PC-3 (cell line): ENCODE data around the gene JAK2. TPM values are rescaled to one million over a fixed set of nuclear protein-coding genes. Genes with fewer than 3 reads are reported as not detected.
"Not testable (repeated sequence)": the region's sequence is repeated elsewhere in the genome, so short reads cannot be mapped to it uniquely, and the experiment has no call there.

ENCODE experiments used
- ATAC-seq: fragments of 200-7000 bp; cut with Tn5 transposase; 2 replicates; pipeline ENCODE4 v1.9.1; 2020; ENCODE audit warnings: mild to moderate bottlenecking, moderate library complexity
- BruUV-seq: library from RNA; stranded (reverse); fragments of 400-500 nt; replicated peaks from 2 replicates; lab custom pipeline; 2021; lab: Mats Ljungman, UMichigan
- CTCF ChIA-PET: fragments of 300-600 bp; sonication (Branson Sonifier 250); formaldehyde crosslinking; loops from one replicate; lab custom pipeline; 2022; ENCODE audit warnings: antibody characterized with exemption; lab: Charles Lee
- POLR2A ChIA-PET: fragments of 300-600 bp; sonication (Branson Sonifier 250); formaldehyde crosslinking; loops from one replicate; lab custom pipeline; 2022; ENCODE audit warnings: antibody characterized with exemption; ENCODE audit not compliant: unreplicated experiment; lab: Charles Lee
- DNase-seq: peaks from one replicate; pipeline ENCODE4 v3.0.0-alpha.2; 2015
- H2AFZ ChIP-seq: fragments of 300-600 bp; sonication (generic); 2 replicates; pipeline ENCODE4 v1.6.0; 2016; ENCODE audit warnings: antibody characterized with exemption, low read length
- H3F3A ChIP-seq: fragments of 300-600 bp; sonication (generic); one replicate; pipeline ENCODE4 v1.6.0; 2017; ENCODE audit warnings: antibody characterized with exemption, low read length, control low read depth, mild to moderate bottlenecking; ENCODE audit not compliant: unreplicated experiment
- H3K27ac ChIP-seq: fragments of 300-600 bp; sonication (generic); 2 replicates; pipeline ENCODE4 v1.5.1; 2016; ENCODE audit warnings: mild to moderate bottlenecking, low read length
- H3K27me3 ChIP-seq: fragments of 300-600 bp; sonication (generic); 2 replicates; pipeline ENCODE4 v1.6.1; 2016; ENCODE audit warnings: low read length, mixed read lengths
- H3K36me3 ChIP-seq: fragments of 300-600 bp; sonication (generic); 2 replicates; pipeline ENCODE4 v1.6.1; 2016; ENCODE audit warnings: low read depth, mixed run types, low read length, mixed read lengths
- H3K4me1 ChIP-seq: fragments of 300-600 bp; sonication (generic); 2 replicates; pipeline ENCODE4 v1.5.1; 2016; ENCODE audit warnings: low read length; ENCODE audit not compliant: insufficient read depth
- H3K4me2 ChIP-seq: fragments of 300-600 bp; sonication (generic); 2 replicates; pipeline ENCODE4 v1.6.0; 2016; ENCODE audit warnings: low read length
- H3K4me3 ChIP-seq: fragments of 300-600 bp; sonication (generic); 2 replicates; pipeline ENCODE4 v1.5.1; 2016; ENCODE audit warnings: mild to moderate bottlenecking, low read length, mixed read lengths
- H3K79me2 ChIP-seq: fragments of 300-600 bp; sonication (generic); 2 replicates; pipeline ENCODE4 v1.6.1; 2017; ENCODE audit warnings: low read length, mixed read lengths
- H3K9ac ChIP-seq: fragments of 300-600 bp; sonication (generic); 2 replicates; pipeline ENCODE4 v1.6.0; 2016; ENCODE audit warnings: mild to moderate bottlenecking, low read length
- H3K9me2 ChIP-seq: fragments of 300-600 bp; sonication (generic); replicated peaks from 2 replicates; pipeline ENCODE4 v1.6.1; 2016; ENCODE audit warnings: mixed run types, low read length, mixed read lengths
- H3K9me3 ChIP-seq: fragments of 300-600 bp; sonication (generic); 2 replicates; pipeline ENCODE4 v1.6.1; 2016; ENCODE audit warnings: low read length, mixed read lengths
- H4K20me1 ChIP-seq: fragments of 300-600 bp; sonication (generic); 2 replicates; pipeline ENCODE4 v1.6.1; 2016; ENCODE audit warnings: low read length, mixed read lengths
- EZH2 ChIP-seq: fragments of 300-600 bp; sonication (generic); IDR thresholded peaks from one replicate; pipeline ENCODE4 v1.6.1; 2017; ENCODE audit warnings: antibody characterized with exemption, mild to moderate bottlenecking, low read length; ENCODE audit not compliant: unreplicated experiment
- EZH2phosphoT487 ChIP-seq: fragments of 300-600 bp; sonication (generic); IDR thresholded peaks from 2 replicates; pipeline ENCODE4 v1.6.1; 2018; ENCODE audit warnings: mild to moderate bottlenecking, antibody characterized with exemption, low read length, borderline replicate concordance
- intact Hi-C: fragments of 100-400 bp; cut with micrococcal nuclease; formaldehyde crosslinking; loops from 2 replicates; pipeline ENCODE4 v1.9.0; 2023
- total RNA-seq: library from RNA; depleted of rRNA; stranded (reverse); fragments of >200 nt; gene quantifications from 2 replicates; pipeline ENCODE4 v1.2.3, GENCODE V29; 2014
- TF ChIP-seq, protein P1 (sequence below): fragments of 300-600 bp; sonication (generic); conservative IDR thresholded peaks from 2 replicates; pipeline ENCODE4 v1.5.1; 2017; ENCODE audit warnings: antibody characterized with exemption, low read depth, mild to moderate bottlenecking, low read length

Gene JAK2
- total RNA-seq, 1 experiment from 2014 or later: 11.2 TPM

DNA sequence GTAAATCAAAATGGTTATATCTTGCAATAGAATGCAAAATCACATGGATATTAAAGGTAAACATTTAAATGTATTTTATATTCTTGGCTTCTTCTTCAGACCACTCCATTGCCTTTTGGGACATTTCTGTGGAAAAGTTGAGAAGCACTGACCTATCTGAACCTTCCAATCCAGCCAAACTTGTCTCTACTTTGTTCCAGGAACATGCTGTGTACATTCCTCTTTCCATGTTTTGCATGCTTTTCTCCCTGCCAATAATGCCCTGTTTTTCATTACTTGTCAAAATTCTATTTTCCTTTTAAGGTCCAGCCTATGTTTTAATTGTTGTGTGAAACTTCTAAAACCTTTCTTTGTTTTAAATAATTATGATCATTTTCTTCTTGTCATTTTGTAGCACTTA lies 28.3 kb downstream of the JAK2 start:
- H3K4me2 ChIP-seq: no peak overlapping the region
- TF ChIP-seq, protein P1, sequence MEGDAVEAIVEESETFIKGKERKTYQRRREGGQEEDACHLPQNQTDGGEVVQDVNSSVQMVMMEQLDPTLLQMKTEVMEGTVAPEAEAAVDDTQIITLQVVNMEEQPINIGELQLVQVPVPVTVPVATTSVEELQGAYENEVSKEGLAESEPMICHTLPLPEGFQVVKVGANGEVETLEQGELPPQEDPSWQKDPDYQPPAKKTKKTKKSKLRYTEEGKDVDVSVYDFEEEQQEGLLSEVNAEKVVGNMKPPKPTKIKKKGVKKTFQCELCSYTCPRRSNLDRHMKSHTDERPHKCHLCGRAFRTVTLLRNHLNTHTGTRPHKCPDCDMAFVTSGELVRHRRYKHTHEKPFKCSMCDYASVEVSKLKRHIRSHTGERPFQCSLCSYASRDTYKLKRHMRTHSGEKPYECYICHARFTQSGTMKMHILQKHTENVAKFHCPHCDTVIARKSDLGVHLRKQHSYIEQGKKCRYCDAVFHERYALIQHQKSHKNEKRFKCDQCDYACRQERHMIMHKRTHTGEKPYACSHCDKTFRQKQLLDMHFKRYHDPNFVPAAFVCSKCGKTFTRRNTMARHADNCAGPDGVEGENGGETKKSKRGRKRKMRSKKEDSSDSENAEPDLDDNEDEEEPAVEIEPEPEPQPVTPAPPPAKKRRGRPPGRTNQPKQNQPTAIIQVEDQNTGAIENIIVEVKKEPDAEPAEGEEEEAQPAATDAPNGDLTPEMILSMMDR: no peak
- TF ChIP-seq EZH2phosphoT487 (no peak), EZH2 (no peak)
- H3K9me3 ChIP-seq: no peaks in the 10 kb centered on the region
- H3K9me2 ChIP-seq: no peaks in the 10 kb centered on the region
- H3K9ac ChIP-seq: no peak overlapping the region
- no peaks in the 10 kb centered on the region for H3K4me1 ChIP-seq
- H3F3A ChIP-seq: no peaks in the 10 kb centered on the region
- peaks cover 71% of the 10 kb centered on the region for H3K79me2 ChIP-seq
- H3K4me3 ChIP-seq: no peak overlapping the region
- H3K27ac ChIP-seq: no peak overlapping the region
- intact Hi-C loops: no loop called here
- no peak overlapping the region for H2AFZ ChIP-seq
- H3K36me3 ChIP-seq: peaks cover 21% of the 10 kb centered on the region
- BruUV-seq: no TSS peak
- H3K27me3 ChIP-seq: no peaks in the 10 kb centered on the region
- ChIA-PET POLR2A (no interaction called here), CTCF (no interaction called here)
- DNase-seq (no peak), ATAC-seq (no peak)
- H4K20me1 ChIP-seq: no peaks in the 10 kb centered on the region

DNA sequence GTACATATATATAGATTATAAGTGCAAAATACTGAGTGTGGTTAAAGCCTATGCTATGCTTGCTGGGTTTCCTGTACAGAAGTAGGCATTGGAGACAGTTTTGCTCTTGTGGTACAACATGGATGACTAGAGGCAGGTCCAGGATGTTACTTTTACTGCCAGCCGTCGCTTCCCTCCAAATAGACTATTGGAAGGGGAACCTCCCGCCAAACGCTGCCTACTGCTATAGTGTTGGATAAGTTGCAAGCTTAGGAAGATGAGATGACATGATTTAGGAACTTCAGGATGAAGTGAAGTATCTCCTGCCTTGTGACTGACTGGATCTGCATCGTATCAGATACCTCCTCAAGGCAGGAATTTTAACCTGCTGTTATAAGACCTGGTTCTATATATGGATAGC lies 30.9 kb downstream of the JAK2 start:
- Histone ChIP-seq H3F3A (no peaks in the 10 kb centered on the region), H3K9me2 (no peaks in the 10 kb centered on the region), H3K4me1 (no peaks in the 10 kb centered on the region), H3K9me3 (no peaks in the 10 kb centered on the region), H3K27ac (no peak overlapping the region), H3K9ac (no peak overlapping the region), H4K20me1 (no peaks in the 10 kb centered on the region), H3K4me2 (no peak overlapping the region), H3K4me3 (no peak overlapping the region), H3K36me3 (peaks cover 26% of the 10 kb centered on the region), H3K79me2 (peaks cover 68% of the 10 kb centered on the region), H3K27me3 (no peaks in the 10 kb centered on the region), H2AFZ (no peak overlapping the region)
- ChIA-PET CTCF (no interaction called here), POLR2A (no interaction called here)
- BruUV-seq: no TSS peak
- TF ChIP-seq, protein P1: no peak
- TF ChIP-seq EZH2phosphoT487 (no peak), EZH2 (no peak)
- intact Hi-C loops: no loop called here
- DNase-seq (no peak), ATAC-seq (no peak)

DNA sequence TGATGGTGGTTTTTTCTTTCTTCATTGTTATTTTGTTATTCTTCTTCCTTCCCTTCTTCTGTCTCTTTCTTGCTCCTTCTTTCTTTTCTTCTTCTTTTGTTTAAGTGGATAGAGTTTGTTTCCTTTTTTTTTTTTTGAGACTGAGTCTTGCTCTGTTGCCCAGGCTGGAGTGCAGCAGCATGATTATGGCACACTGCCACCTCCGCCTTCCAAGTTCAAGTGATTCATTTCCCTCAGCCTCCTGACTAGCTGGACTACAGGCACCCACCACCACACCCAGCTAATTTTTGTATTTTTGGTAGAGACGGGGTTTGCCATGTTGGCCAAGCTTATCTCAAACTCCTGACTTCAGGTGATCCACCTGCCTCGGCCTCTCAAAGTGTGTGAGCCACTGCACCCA lies 40.3 kb downstream of the JAK2 start:
- TF ChIP-seq EZH2 (no peak), EZH2phosphoT487 (no peak)
- TF ChIP-seq, protein P1: no peak
- intact Hi-C loops: no loop called here
- ATAC-seq (no peak), DNase-seq (no peak)
- POLR2A ChIA-PET: interaction anchor here (0.6 kb wide), 1 partner anchor 346 kb away, joined by 3 read pairs; the partner anchor contains the start of gene CDC37L1
- no TSS peak for BruUV-seq
- no peaks in the 10 kb centered on the region for H3K27me3 ChIP-seq
- H3K9me2 ChIP-seq: no peaks in the 10 kb centered on the region
- H3F3A ChIP-seq: no peaks in the 10 kb centered on the region
- no peak overlapping the region for H3K9ac ChIP-seq
- no peaks in the 10 kb centered on the region for H4K20me1 ChIP-seq
- H3K4me1 ChIP-seq: no peaks in the 10 kb centered on the region
- no peak overlapping the region for H3K4me3 ChIP-seq
- no peak overlapping the region for H3K27ac ChIP-seq
- peaks cover 5% of the 10 kb centered on the region for H3K79me2 ChIP-seq
- H3K4me2 ChIP-seq: no peak overlapping the region
- H3K9me3 ChIP-seq: no peaks in the 10 kb centered on the region
- H3K36me3 ChIP-seq: peaks cover 36% of the 10 kb centered on the region
- CTCF ChIA-PET: no interaction called here
- H2AFZ ChIP-seq: no peak overlapping the region

DNA sequence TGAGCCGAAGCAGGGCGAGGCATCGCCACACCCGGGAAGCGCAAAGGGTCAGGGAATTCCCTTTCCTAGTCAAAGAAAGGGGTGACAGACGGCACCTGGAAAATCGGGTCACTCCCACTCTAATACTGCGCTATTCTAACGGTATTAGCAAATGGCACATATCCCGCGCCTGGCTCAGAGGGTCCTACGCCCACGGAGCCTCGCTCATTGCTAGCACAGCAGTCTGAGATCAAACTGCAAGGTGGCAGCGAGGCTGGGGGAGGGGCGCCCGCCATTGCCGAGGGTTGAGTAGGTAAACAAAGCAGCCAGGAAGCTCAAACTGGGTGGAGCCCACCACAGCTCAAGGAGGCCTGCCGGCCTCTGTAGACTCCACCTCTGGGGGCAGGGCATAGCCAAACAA lies 46.9 kb downstream of the JAK2 start:
- intact Hi-C loops, H3K79me2 ChIP-seq, H4K20me1 ChIP-seq, H2AFZ ChIP-seq, H3K9me3 ChIP-seq, H3K4me1 ChIP-seq, H3K9ac ChIP-seq, H3K27me3 ChIP-seq, H3K27ac ChIP-seq, DNase-seq, H3F3A ChIP-seq, H3K9me2 ChIP-seq, ATAC-seq, H3K4me3 ChIP-seq, H3K4me2 ChIP-seq, BruUV-seq, CTCF ChIA-PET, POLR2A ChIA-PET: not testable (repeated sequence)
- peaks cover 16% of the 10 kb centered on the region for H3K36me3 ChIP-seq
